Activated naive CD8-positive, alpha-beta T cell treated with anti-CD3 and anti-CD28 coated beads for 36 hours (primary cell): ENCODE data around the gene DRD4. TPM values are rescaled to one million over a fixed set of nuclear protein-coding genes. Genes with fewer than 3 reads are reported as not detected.

Experiments used
- DNase-seq: peaks from one replicate; pipeline ENCODE4 v3.0.0; 2021
- H3K27ac Mint-ChIP-seq: one replicate; pipeline ENCODE4 v1.8.0; 2022; ENCODE audit warnings: mild to moderate bottlenecking, moderate library complexity, mixed read lengths
- H3K27me3 Mint-ChIP-seq: one replicate; pipeline ENCODE4 v1.8.0; 2022; ENCODE audit warnings: mild to moderate bottlenecking, mixed read lengths
- H3K36me3 Mint-ChIP-seq: one replicate; pipeline ENCODE4 v1.8.0; 2021; ENCODE audit warnings: mild to moderate bottlenecking, mixed read lengths
- H3K4me1 Mint-ChIP-seq: one replicate; pipeline ENCODE4 v1.8.0; 2021; ENCODE audit warnings: mixed read lengths
- H3K4me3 Mint-ChIP-seq: one replicate; pipeline ENCODE4 v1.8.0; 2022; ENCODE audit warnings: mild to moderate bottlenecking, moderate library complexity, mixed read lengths
- H3K9me3 Mint-ChIP-seq: one replicate; pipeline ENCODE4 v1.8.0; 2022; ENCODE audit warnings: mixed read lengths
- total RNA-seq, 2 experiments: library from RNA; stranded (reverse); gene quantifications; one replicate each; pipeline ENCODE4 v1.2.3, GENCODE V29; 2021

DRD4 gene
- under 1 TPM; 0.26 to 0.37 TPM for total RNA-seq

- peaks cover 38% of the 10 kb centered on the region for H3K27me3 Mint-ChIP-seq
- H3K27ac Mint-ChIP-seq = no peak within 1 kb of the TSS
- DNase-seq = no peak
- H3K9me3 Mint-ChIP-seq = no peaks in the 10 kb centered on the region
- H3K36me3 Mint-ChIP-seq = peaks cover 2% of the 10 kb centered on the region
- peak within 1 kb of the TSS; percentile 48 for H3K4me3 Mint-ChIP-seq
- H3K4me1 Mint-ChIP-seq = peaks cover 10% of the 10 kb centered on the region
Measured at GRCh38 chr11:636511-637332, at the start of gene DRD4. TSS of gene DRD4 (plus strand) at chr11:637269. CDS start at chr11:637305, 36 bp downstream.

GRCh38 chr11:587546-587945 lies 49.5 kb upstream of the DRD4 start:
- H3K36me3 Mint-ChIP-seq = peaks cover 29% of the 10 kb centered on the region
- H3K4me3 Mint-ChIP-seq = no peak overlapping the region
- H3K4me1 Mint-ChIP-seq = peaks cover 21% of the 10 kb centered on the region
- no peak for DNase-seq
- no peaks in the 10 kb centered on the region for H3K27me3 Mint-ChIP-seq
- peak overlapping the region; percentile 100 for H3K27ac Mint-ChIP-seq
- no peaks in the 10 kb centered on the region for H3K9me3 Mint-ChIP-seq

GRCh38 chr11:587978-588380 lies 49.1 kb upstream of the DRD4 start:
- H3K27ac Mint-ChIP-seq = peak overlapping the region; percentile 100
- H3K4me3 Mint-ChIP-seq = peak overlapping the region; percentile 82
- H3K27me3 Mint-ChIP-seq = no peaks in the 10 kb centered on the region
- DNase-seq = peak; percentile 77
- no peaks in the 10 kb centered on the region for H3K9me3 Mint-ChIP-seq
- H3K36me3 Mint-ChIP-seq = peaks cover 30% of the 10 kb centered on the region
- H3K4me1 Mint-ChIP-seq = peaks cover 21% of the 10 kb centered on the region

- H3K4me3 Mint-ChIP-seq = no peak overlapping the region
- H3K27ac Mint-ChIP-seq = peak overlapping the region; percentile 39
- no peaks in the 10 kb centered on the region for H3K9me3 Mint-ChIP-seq
- peaks cover 29% of the 10 kb centered on the region for H3K36me3 Mint-ChIP-seq
- H3K27me3 Mint-ChIP-seq = no peaks in the 10 kb centered on the region
- no peak for DNase-seq
- H3K4me1 Mint-ChIP-seq = peaks cover 21% of the 10 kb centered on the region
Measured at GRCh38 chr11:589798-590197, 47.3 kb upstream of the DRD4 start.

- no peak for DNase-seq
- no peaks in the 10 kb centered on the region for H3K9me3 Mint-ChIP-seq
- peaks cover 21% of the 10 kb centered on the region for H3K4me1 Mint-ChIP-seq
- H3K4me3 Mint-ChIP-seq = no peak overlapping the region
- peak overlapping the region; percentile 34 for H3K27ac Mint-ChIP-seq
- H3K36me3 Mint-ChIP-seq = peaks cover 32% of the 10 kb centered on the region
- H3K27me3 Mint-ChIP-seq = no peaks in the 10 kb centered on the region
Measured at GRCh38 chr11:590997-591396, 46.1 kb upstream of the DRD4 start.

- Mint-ChIP-seq H3K27me3 (no peaks in the 10 kb centered on the region), H3K4me1 (peaks cover 9% of the 10 kb centered on the region), H3K27ac (no peak overlapping the region), H3K9me3 (no peaks in the 10 kb centered on the region), H3K36me3 (peaks cover 39% of the 10 kb centered on the region), H3K4me3 (no peak overlapping the region)
- DNase-seq = no peak
Measured at GRCh38 chr11:592501-592900, 44.6 kb upstream of the DRD4 start.

- Mint-ChIP-seq H3K4me3 (no peak overlapping the region), H3K27me3 (no peaks in the 10 kb centered on the region), H3K36me3 (peaks cover 39% of the 10 kb centered on the region), H3K4me1 (peaks cover 4% of the 10 kb centered on the region), H3K27ac (no peak overlapping the region), H3K9me3 (no peaks in the 10 kb centered on the region)
- no peak for DNase-seq
Measured at GRCh38 chr11:592918-593317, 44.2 kb upstream of the DRD4 start.

GRCh38 chr11:593347-593746 lies 43.7 kb upstream of the DRD4 start:
- DNase-seq = no peak
- H3K4me1 Mint-ChIP-seq = peaks cover under 1% of the 10 kb centered on the region
- no peaks in the 10 kb centered on the region for H3K9me3 Mint-ChIP-seq
- H3K27ac Mint-ChIP-seq = no peak overlapping the region
- H3K4me3 Mint-ChIP-seq = no peak overlapping the region
- H3K27me3 Mint-ChIP-seq = no peaks in the 10 kb centered on the region
- peaks cover 35% of the 10 kb centered on the region for H3K36me3 Mint-ChIP-seq

GRCh38 chr11:595400-595799 lies 41.7 kb upstream of the DRD4 start:
- Mint-ChIP-seq H3K27me3 (no peaks in the 10 kb centered on the region), H3K27ac (no peak overlapping the region), H3K4me3 (no peak overlapping the region), H3K36me3 (peaks cover 23% of the 10 kb centered on the region), H3K4me1 (no peaks in the 10 kb centered on the region), H3K9me3 (no peaks in the 10 kb centered on the region)
- no peak for DNase-seq

- no peak for DNase-seq
- no peak overlapping the region for H3K27ac Mint-ChIP-seq
- H3K9me3 Mint-ChIP-seq = no peaks in the 10 kb centered on the region
- peaks cover 24% of the 10 kb centered on the region for H3K36me3 Mint-ChIP-seq
- no peak overlapping the region for H3K4me3 Mint-ChIP-seq
- H3K4me1 Mint-ChIP-seq = no peaks in the 10 kb centered on the region
- no peaks in the 10 kb centered on the region for H3K27me3 Mint-ChIP-seq
Measured at GRCh38 chr11:596374-596773, 40.7 kb upstream of the DRD4 start.

- H3K4me1 Mint-ChIP-seq = no peaks in the 10 kb centered on the region
- H3K27me3 Mint-ChIP-seq = no peaks in the 10 kb centered on the region
- no peak overlapping the region for H3K27ac Mint-ChIP-seq
- no peak overlapping the region for H3K4me3 Mint-ChIP-seq
- no peak for DNase-seq
- H3K36me3 Mint-ChIP-seq = peaks cover 26% of the 10 kb centered on the region
- H3K9me3 Mint-ChIP-seq = no peaks in the 10 kb centered on the region
Measured at GRCh38 chr11:597166-597725, 39.8 kb upstream of the DRD4 start.

- peaks cover 21% of the 10 kb centered on the region for H3K36me3 Mint-ChIP-seq
- DNase-seq = no peak
- no peaks in the 10 kb centered on the region for H3K27me3 Mint-ChIP-seq
- no peaks in the 10 kb centered on the region for H3K4me1 Mint-ChIP-seq
- no peaks in the 10 kb centered on the region for H3K9me3 Mint-ChIP-seq
- H3K4me3 Mint-ChIP-seq = no peak overlapping the region
- no peak overlapping the region for H3K27ac Mint-ChIP-seq
Measured at GRCh38 chr11:598005-598680, 38.9 kb upstream of the DRD4 start.

- DNase-seq = no peak
Measured at GRCh38 chr11:601573-602245, 35.4 kb upstream of the DRD4 start.

GRCh38 chr11:603154-603553 lies 33.9 kb upstream of the DRD4 start:
- Mint-ChIP-seq H3K9me3 (no peaks in the 10 kb centered on the region), H3K4me1 (peaks cover 4% of the 10 kb centered on the region), H3K36me3 (peaks cover 8% of the 10 kb centered on the region)

More at GRCh38 chr11:601573-602245, 35.4 kb upstream of the DRD4 start:
- Mint-ChIP-seq H3K4me3 (no peak overlapping the region), H3K4me1 (peaks cover 2% of the 10 kb centered on the region), H3K9me3 (no peaks in the 10 kb centered on the region), H3K27me3 (no peaks in the 10 kb centered on the region), H3K27ac (no peak overlapping the region), H3K36me3 (peaks cover 11% of the 10 kb centered on the region)

More at GRCh38 chr11:603154-603553, 33.9 kb upstream of the DRD4 start:
- Mint-ChIP-seq H3K27ac (no peak overlapping the region), H3K4me3 (no peak overlapping the region), H3K27me3 (no peaks in the 10 kb centered on the region)
- DNase-seq = no peak
